ENCODE data around the gene PAIP1.
"Not testable (repeated sequence)": the region's sequence is repeated elsewhere in the genome, so short reads cannot be mapped to it uniquely, and the experiment has no call there.

PAIP1 gene

DNA sequence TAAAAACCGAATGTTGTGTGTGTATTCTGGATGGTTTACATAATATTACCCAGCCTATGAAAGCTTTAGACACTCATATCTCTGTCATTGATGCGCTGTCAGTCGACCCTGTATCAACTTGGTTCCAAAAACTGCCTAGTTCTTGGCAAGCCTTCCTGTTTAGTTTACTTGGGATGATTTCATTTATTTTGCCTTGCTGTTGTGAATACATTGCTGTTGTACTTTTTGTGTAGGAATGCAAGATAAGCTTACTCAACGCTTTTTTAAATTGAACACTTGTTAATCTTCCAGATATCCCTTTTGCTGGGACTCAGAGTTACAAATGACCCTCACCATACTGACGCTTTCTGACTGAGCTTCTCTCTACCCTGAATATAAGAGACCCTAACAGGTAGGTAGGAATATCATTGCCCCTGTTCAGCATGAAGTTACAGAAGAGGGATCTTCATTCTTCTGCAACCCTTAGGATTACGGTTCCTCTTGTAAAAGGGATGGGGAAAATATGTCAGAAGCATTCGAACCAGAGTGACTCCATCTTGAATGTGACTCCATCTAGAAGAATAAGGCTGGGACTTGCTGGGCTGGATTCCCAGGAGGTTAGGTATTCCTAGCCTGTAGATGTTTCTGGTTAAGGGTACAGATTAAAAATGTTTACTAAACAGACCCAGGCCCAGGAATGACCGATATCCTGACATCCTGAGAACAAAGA is 13.7 kb upstream of the PAIP1 start:
- no peak for DNase-seq

DNA sequence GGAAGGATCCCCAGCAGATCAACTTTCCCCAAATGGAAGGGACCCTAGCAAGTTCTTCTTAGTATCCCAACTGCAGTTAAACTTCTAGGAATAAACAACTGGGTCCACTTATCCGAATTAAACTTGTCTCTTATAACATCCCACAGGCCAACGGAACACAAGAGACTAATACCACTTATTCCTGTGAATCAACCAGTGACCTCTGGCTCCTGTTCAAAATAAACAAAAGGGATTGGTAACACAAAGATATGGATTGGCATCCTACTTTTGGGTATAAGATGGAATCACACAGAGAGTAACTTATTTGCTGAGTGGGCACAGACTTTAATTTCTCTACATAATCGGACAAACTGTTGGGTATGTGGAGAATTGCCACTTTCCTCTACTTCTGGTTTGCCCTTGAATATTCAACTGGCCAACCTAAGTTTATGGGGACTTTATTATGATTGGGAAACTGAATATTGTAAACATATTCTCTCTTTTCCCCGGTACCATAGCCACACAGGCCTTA is 12.4 kb upstream of the PAIP1 start:
- DNase-seq: no peak

DNA sequence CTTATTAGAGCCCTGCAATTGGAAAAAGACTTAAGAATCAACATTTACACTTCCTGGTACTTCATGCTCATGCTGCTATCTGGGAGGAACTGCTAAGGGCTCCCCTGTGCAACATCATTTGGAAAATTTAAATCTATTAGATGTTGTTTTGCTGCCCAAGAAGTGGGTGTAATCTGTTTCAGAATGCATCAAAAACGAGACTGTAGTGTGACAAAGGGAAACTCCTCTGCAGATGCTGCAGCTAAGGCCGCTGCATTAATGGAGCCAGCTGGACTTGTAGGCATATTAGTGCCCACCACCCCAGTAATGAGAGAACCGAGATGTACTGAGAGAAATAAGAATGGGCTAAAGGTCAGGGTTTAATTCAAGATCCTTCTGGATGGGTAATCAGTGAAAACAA is 11.1 kb upstream of the PAIP1 start:
- DNase-seq: no peak

DNA sequence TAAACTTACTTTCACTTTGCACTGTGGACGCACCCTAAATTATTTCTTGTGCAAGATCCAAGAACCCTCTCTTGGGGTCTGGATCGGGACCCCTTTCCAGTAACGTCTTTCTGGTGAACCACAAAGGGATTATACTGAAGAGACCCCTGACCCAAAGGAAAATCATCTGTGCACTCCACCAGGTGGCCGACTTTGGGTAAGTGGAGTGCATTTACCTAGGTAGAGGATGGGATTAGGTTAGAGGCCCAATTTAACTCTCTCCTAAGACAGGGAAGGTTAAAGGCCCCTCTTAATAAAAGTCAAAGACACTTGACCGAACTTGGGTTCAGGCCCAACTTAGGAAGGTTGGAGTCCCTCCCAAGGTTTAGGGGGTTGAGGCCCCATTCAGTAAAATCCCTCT is 8.2 kb upstream of the PAIP1 start:
- no peak for DNase-seq

DNA sequence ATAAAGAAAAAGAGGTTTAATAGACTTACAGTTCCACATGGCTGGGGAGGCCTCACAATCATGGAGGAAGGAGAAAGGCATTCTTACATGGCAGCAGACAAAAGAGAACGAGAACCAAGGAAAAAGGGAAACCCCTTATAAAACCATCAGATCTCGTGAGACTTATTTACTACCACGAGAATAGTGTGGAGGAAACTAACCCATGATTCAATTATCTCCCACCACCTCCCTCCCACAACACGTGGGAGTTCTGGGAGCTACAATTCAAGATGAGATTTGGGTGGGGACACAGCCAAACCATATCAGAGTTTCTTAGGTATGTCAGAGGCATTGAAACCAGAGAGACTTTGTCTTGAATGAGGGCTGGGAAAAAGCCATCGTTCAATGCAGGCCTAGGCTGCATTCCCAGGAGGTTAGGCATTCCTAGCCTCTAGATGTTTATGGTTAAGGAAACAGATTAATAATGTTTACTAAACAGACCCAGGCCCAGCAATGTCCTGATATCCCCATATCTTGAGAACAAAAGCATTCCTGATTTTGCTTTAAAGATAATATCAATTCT is 7.5 kb upstream of the PAIP1 start:
- DNase-seq: no peak

DNA sequence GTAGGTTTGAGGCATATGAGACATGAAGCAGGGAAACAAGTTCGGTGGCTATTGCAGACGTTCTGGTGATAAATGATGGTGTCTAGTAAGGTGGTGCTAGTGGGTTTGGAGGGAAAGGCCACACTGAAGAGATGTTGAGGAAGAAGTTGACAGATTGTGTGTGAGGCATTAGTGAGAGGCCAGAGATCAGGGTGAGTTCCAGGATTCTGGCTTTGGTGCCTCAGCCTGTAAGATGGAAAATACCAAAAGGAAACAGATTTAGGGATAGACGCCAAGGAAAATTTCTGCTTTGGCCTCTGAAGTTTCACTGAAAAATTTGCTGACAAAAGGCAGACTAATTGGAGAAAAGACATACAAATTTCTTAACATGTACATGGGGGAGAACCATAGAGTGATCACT is 6.4 kb upstream of the PAIP1 start:
- DNase-seq: no peak

DNA sequence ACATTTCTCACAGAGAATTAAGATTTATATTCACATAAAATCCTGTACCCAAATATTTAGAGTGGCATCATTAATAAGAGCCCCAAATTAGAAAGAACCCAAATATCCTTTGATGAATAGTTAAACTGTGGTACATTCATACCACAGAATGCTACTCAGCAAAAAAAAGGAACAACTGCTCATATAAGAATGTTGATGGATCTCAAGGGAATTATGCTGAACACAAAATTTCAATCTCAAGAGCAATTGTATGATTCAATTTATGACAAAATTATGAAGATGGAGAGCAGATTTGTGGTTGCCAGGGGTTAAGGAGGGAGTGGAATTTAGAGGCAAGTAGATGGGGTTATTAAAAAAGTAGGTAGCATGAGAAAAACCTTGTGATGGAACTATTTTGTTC is 4.5 kb upstream of the PAIP1 start:
- no peak for DNase-seq

DNA sequence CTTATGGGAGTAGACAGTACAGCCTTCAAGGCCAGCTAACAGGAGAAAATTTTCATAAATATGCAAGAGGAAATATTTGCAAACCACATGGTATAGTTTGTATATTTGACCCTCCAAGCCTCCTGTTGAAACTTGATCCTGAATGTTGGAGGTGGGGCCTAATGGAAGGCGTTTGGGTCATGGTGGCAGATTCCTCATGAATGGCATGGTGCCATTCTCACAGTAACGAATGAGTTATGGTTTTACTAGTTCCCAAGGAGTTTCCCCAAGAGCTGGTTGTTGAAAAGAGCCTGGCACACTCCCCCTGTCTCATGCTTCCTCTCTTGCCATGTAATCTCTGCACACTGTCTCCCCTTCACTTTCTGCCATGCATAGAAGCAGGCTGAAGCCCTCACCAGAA is 3.3 kb upstream of the PAIP1 start:
- peak; percentile 73 for DNase-seq

DNA sequence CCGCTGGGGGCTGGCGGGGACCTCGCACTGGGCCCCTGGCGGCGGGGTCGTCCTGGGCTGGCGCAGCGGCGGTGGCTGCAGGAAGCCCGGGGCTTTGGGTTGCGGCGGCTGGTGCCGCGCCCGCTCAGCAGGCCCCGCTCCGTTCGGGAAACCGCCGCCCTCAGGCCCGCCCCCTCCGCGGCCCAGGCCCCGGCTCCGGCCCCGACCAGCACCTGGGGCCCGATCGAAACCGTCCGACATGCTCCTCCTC is 345 bp downstream of the PAIP1 start:
- not testable (repeated sequence) for DNase-seq

DNA sequence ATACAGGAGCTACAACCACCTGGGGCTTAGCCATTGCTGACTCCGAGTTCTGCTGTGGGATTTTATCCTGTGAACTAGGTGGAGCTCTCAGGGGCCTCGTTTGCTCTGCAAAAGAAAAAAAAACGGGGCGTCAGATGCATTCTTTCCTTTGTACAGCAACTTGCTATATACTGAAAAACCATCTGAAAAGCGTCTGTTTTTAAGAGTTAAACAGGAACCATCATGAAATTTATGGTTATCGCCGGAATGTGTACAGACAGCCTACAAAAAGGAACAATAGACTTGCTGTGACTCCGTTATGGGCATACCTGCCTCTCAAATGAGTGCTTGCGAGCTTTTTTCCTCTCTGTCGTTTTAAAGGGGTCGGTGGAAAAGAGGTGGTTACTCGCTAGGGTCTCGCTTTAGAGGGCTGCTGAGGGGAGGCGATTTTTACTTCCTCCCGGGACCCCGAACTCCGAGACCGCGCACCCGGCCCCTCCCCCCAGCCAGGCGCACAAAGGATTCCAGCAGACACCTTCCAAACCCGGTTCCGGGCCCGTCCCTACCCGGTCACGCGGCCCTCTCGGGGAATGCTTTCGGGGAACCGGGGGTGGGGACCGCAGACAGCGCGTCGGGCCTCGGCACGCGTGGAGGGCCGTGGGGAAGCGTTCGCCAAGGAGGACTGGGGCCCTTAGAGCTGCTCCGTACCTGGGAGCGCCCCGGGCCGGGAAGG is 826 bp downstream of the PAIP1 start:
- DNase-seq: peak; percentile 43

DNA sequence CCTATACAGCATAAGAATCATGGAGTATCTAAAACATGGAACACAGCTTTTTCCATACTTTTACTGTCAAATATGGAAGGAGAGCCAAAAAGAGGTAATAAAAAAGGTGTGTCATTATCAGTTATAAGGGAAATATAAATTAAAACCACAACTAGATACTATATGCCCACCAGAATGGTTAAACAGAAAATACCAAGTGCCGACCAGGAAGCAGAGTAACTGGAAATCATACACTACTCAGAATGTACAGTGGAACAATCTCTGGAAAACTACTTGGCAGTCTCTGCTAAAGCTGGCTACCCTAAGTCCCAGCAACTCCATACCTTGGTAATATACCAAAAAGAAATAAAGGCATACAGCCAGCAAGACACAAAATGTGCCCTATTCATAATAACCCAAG is 2.4 kb downstream of the PAIP1 start:
- no peak for DNase-seq

DNA sequence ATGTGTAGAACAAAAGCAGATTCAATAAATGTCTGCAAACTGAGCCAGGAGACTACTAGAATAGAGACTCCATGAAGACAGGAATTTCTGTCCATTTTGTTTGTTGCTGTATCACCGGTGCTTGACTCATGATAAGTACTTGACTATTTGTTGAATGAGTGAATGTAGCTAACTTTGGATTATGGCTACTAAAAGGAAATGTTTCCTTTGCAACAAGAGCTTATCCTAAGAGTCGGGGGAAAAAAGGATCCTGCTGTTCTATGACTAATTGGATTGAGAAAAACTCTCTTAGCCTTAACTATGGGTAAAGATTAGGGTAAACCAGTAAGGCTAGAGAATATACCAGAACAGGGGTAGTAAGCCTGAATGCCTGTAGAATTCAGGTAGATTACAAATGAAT is 3.5 kb downstream of the PAIP1 start:
- peak; percentile 21 for DNase-seq

DNA sequence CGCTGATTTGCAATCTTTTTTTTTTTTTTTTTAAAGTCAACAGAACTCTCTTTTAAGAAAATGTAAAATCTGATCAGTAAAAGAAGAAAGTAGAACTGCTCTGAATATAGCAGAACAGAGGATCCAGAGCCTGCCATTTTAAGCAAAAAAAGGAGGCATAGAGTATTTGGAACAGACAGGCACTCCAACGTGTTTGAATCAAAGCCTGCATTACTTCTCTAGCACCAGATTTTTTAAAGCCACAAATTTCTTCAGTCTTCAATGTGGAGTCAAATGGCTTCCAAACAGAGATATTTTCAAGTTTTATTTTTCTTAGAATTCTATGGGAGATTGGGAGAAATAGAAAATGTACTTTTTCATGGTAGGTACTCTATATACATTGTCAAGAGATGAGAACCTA is 5.1 kb downstream of the PAIP1 start:
- DNase-seq: no peak

DNA sequence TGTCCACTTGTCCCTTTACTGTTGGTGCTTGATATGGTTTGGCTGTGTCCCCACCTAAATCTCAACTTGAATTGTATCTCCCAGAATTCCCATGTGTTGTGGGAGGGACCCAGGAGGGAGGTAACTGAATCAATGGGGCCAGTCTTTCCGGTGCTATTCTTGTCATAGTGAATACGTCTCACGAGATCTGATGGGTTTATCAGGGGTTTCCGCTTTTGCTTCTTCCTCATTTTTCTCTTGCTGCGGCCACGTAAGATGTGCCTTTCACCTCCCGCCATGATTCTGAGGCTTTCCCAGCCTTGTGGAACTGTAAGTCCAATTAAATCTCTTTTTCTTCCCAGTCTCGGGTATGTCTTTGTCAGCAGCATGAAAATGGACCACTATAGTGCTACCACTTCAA is 7.6 kb downstream of the PAIP1 start:
- not testable (repeated sequence) for DNase-seq

DNA sequence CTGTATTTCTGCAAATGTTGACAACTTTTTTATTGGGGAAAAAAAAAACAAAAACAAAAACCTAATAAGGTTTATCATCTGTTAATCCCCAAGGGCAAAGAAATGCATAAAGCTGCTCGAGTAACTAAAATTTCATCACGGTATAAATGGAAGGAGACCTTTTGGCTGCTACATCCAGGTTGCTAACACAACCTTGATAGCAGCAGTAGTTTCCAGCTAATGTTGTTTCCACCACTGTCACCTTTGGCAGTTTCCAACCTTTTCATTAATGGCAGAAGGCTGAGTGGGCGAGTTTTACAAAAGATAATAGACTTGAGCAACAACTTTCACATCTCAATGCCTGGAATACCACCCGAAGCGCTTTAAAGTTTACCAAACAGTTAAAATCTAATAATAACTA is 8.5 kb downstream of the PAIP1 start:
- no peak for DNase-seq

DNA sequence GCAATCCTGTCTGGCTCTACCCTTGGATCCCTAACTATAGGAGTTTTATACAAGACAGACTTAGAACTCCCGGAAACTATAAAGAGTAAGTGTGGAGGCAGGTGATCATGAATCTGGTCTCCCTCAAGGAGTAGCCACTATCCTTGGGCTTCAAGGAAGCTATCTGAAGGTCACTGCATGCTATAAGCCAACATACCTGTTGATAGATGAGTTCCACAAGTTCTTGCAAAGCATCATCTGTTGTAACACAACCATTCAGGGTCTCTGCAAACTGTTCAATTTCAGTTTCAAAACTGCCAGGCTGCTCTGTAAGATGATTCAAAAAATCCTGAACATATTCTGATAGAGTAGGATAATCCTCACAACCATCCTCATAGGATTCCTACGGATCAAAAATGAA is 9.3 kb downstream of the PAIP1 start:
- DNase-seq: no peak

DNA sequence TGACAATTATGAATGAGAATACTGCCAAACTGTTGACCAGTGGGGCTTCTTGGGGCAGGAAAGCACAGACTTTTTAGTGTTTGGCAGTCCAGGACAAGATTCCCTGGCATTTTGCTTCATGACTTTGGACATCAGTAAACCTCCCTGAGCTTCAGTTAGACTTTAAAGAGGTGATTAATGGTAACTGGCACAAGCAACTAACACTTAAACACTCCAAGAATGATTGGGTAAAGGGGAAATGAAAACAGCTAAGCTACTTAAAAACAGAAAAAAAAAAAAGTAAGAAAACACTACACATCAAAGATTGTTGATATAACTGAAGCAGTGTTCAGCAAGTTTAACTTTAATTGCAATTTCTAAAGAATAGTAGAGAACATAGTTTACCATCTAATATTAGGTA is 13.4 kb downstream of the PAIP1 start:
- DNase-seq: no peak

DNA sequence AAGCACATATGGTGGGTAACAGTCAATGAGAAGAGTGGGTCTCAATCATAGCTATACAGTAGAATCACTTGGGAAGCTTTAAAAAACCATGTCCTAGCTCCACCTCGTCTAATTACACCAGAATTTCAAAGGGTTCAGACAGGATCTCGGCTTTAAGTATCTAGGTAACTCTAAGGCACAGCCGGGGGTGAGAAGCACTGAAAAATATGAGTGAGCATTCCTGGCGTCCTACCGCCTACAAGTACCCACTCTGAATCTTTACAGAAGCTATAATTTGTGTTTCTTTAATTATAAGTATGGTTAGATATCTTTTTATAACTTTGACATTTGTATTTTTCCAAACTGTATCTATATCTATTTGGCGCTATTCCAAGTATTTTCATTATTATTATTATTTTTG is 16.1 kb downstream of the PAIP1 start:
- no peak for DNase-seq

DNA sequence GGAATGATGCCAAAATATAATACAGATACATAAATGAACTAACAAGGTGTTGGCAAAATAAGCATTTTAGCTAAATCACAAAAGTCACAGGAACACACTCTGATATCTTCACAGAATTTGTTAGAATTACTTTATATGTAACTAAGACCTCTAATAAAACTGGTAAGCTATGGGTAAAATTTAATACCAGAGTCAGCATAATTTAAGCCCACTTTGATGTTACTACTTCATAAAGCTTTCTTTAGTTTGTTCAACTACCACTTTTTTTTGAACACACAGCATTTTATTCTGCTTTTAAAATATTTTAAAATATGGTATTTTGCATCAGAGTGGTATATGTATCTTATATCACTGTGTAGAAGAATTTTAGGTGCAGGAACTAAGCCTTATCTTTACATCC is 19.9 kb downstream of the PAIP1 start:
- DNase-seq: no peak

DNA sequence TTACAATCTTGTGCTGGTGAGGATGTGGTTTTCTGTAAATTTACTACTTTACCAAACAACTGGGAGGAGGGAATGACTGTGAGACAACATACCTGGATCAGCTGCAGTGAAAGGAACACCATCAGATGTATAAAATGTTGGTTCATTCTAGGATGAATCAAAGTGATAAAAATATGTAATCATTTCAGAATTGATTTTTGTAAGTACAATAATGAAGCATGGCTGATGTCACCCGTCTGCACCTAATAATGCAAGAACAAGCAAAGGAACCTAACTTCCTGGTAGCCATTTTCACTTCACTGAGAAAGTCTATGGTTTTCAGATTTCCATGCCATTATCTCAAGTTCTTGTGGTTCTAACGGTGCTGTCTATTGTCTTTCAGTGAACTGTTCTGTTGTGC is 23.2 kb downstream of the PAIP1 start:
- no peak for DNase-seq

DNA sequence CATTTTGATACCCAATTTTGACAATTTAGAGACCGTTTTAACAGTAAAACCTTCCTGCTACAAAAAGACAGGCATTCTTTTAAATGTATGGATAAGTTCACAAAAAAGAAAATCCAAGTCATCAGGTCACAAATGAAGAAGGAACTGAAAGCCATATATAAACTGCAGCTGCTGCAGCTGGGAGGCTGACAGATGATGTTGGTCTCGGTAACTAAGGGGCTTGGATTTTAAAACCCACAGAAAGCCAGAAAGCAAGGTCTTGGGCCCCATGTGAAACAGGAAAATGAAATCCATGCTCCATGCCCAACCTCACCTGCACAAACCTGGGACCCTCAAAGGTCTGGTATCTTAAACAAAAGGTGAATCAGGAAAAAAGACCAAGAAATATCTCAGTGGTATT is 26.2 kb downstream of the PAIP1 start:
- no peak for DNase-seq

DNA sequence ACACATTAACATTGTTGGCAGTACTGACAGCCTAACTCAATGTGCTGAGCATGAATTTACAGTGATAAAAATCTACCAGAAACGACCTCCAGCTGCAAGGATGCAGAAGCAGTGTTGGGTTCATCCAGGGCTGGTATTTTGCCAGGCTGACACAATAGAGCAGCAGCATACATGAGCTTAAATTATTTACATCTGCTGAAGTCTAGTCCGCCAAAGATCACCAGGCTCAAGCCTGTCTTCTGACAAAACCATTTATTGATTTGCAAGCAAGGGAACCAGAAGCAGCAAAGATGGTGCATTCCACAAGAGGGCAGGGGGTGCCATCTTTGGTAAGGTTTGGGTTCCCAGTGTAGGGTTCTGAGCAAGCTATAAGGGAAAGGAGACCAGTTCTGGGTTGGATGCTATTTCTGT is 33.2 kb downstream of the PAIP1 start:
- DNase-seq: no peak

DNA sequence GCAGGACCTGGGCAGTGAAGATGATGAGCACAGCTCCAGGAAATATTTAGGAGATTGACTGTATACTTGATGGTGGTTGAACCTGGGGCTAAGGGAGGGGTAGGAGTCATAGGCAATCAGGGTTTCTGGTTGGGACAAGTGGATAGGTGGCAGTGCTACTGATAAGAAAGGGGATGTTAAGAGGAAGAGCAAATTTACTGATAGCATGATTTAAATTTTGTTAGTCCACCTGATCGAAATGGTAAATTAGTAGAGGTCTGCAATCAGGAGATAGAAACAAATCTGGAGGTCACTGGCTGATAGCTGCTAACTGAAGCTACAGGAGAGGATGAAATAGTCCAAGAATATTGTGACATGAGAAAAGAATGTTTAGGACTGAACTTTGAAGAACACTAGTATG is 36.3 kb downstream of the PAIP1 start:
- no peak for DNase-seq

DNA sequence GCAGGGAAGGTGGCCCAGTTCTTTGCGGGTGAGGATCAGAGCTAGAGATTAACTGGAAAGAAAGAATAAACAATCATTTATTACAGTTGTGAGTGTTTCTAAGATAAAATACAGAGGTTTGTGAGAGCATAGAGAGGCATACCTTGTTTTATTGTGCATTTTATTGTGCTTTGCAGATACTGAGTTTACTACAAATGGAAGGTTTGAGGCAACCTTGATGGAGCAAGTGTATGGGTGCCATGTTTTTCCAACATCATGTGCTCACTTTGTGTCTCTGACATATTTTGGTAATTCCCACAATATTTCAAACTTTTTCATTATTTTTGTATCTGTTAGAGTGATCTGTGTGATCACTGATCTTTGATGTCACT is 41.2 kb downstream of the PAIP1 start:
- DNase-seq: no peak
